OCI-LY1 (cell line): ENCODE data around the gene VWA1.
"Not testable (repeated sequence)": the region's sequence is repeated elsewhere in the genome, so short reads cannot be mapped to it uniquely, and the experiment has no call there.

Experiments
- CTCF ChIP-seq: fragments of 200-600 bp; sonication (generic), shearing (Covaris generic); IDR thresholded peaks from 2 replicates; pipeline ENCODE4 v1.5.1; 2017; ENCODE audit warnings: mild to moderate bottlenecking, antibody characterized with exemption, low read length, moderate library complexity, mixed read lengths
- EZH2 ChIP-seq: fragments of 200-600 bp; sonication (generic), shearing (Covaris generic); IDR thresholded peaks from 2 replicates; pipeline ENCODE4 v1.8.0; 2017; ENCODE audit warnings: borderline replicate concordance, mixed run types, mild to moderate bottlenecking, antibody characterized with exemption, low read length, moderate library complexity, mixed read lengths

DNA sequence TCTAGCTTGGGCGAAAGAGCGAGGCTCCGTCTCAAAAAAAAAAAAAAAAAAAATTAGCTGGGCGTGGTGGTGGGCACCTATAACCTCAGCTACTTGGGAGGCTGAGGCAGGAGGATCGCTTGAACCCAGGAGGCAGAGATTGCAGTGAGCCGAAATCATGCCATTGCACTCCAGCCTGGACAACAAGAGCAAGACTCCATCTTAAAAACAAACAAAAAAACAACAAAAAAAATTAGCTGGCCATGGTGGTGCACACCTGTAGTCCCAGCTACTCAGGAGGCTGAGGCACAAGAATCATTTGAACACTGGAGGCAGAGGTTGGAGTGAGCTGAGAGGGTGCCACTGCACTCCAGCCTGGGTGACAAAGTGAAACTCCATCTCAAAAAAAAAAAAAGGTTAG, 6.5 kb upstream of the VWA1 start:
- TF ChIP-seq CTCF, EZH2: not testable (repeated sequence)
